ENCODE results near the gene CSTF1. TPM values are rescaled to one million over a fixed set of nuclear protein-coding genes. Genes with fewer than 3 reads are reported as not detected.

CSTF1 gene
- total RNA-seq, 1 experiment from 2014 or later, result 44.5 TPM

DNA sequence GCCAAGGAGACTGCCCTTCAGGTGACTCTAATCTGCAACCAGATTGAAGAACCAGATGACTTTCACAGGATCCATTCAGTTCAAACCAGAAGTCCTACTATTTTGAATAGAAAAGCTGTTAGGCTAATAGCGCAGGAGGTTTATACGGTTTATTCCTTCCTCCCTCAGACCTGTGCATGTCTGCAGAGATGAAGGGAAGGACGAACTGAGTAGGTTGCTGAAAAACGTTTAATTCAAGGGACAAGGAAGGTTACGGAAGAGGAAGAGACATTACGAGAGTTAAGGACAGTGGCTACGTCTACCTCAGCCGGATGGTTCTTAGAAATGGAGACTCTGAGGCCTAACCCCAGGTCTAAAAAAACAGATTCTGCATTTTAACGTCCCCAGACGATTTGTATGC lies 1.4 kb upstream of the CSTF1 start:
- Histone ChIP-seq H3K4me2 (ENCODE audit: low read length) (peak overlapping the region; percentile 89), H3K36me3 (ENCODE audit: control insufficient read depth in 1 of 2, insufficient read depth in 2 of 2, low read length in 2 of 2) (peaks cover 24 to 32% of the 10 kb centered on the region in 2 experiments), H3K27me3 (ENCODE audit: insufficient read depth, low read length) (no peaks in the 10 kb centered on the region), H3K9me3 (ENCODE audit: control insufficient read depth in 1 of 2, insufficient read depth in 1 of 2, low read depth in 1 of 2, low read length in 2 of 2) (no peaks in the 10 kb centered on the region), H3K9ac (ENCODE audit: low read length) (peak overlapping the region; percentile 100), H3K79me2 (ENCODE audit: insufficient read depth, low read length) (peaks cover 96% of the 10 kb centered on the region), H4K20me1 (ENCODE audit: insufficient read depth) (no peaks in the 10 kb centered on the region), H3K4me3 (replicated peaks in 1 of 2; ENCODE audit: low read depth in 1 of 2, low read length in 2 of 2) (peak overlapping the region; percentile 87 to 98), H3K4me1 (ENCODE audit: control insufficient read depth in 1 of 2, insufficient read depth in 2 of 2, low read length in 2 of 2) (peaks cover 11 to 16% of the 10 kb centered on the region in 2 experiments; a peak in 3 of 4 replicates), H3K9me2 (ENCODE audit: insufficient read depth) (no peaks in the 10 kb centered on the region), H3K27ac (ENCODE audit: low read depth, low read length) (peak overlapping the region; percentile 96), H2AFZ (ENCODE audit: low read depth, low read length, poor library complexity, severe bottlenecking) (no peak overlapping the region)
- ATAC-seq, result no peak
- ChIA-PET RAD21 (ENCODE audit: low non-redundant PET in 1 of 2, low total read pairs in 2 of 2, uncharacterized antibody in 2 of 2, unreplicated experiment in 2 of 2) (no interaction called here), CTCF (no interaction called here), POLR2A (interaction anchor here (1.5 kb wide), 1 partner anchor 16 kb away, joined by 4 read pairs; no protein-coding TSS in a partner anchor)
- no peak for DNase-seq (ENCODE audit: low read depth, low spot score)
- TSS peak; percentile 89 for BruUV-seq (replicated peaks)
- intact Hi-C loops (cut with micrococcal nuclease), result loop anchor here (5.0 kb wide), 2 partner anchors 76 to 961 kb away; partner anchors contain the start of genes RAE1 and RTF2
- TF ChIP-seq EZH2 (IDR thresholded peaks at IDR 0.05), result no peak

DNA sequence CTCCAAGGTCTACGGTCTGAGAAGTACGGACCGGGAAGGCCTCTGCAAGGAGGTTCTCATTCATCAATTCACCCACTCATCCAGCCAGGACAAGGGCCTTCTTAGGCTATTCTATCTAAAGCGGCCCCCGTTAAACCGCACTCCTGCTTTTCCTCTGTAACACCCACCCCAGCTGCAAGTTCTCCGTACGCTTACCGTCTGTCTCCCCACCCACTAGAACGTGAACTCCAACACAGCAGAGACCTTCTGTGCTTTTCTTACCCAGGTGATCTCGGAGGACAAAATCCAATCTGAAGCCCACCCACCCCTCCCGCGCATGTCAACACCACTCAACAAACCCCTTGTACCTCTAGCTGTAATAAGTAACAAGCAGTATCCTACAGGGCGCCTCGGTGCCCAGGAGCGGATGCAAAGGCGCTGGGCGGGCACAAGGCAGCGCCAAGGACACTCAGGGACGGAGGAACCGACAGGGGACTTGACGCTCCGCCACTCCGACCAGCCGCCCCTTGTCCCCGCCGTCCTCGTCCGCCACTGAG lies 781 bp upstream of the CSTF1 start:
- Histone ChIP-seq H3K4me3 (replicated peaks in 1 of 2; ENCODE audit: low read depth in 1 of 2, low read length in 2 of 2) (peak overlapping the region; percentile 87 to 98), H2AFZ (ENCODE audit: low read depth, low read length, poor library complexity, severe bottlenecking) (no peak overlapping the region), H3K9me3 (ENCODE audit: control insufficient read depth in 1 of 2, insufficient read depth in 1 of 2, low read depth in 1 of 2, low read length in 2 of 2) (no peaks in the 10 kb centered on the region), H3K9ac (ENCODE audit: low read length) (peak overlapping the region; percentile 100), H3K4me2 (ENCODE audit: low read length) (peak overlapping the region; percentile 89), H3K36me3 (ENCODE audit: control insufficient read depth in 1 of 2, insufficient read depth in 2 of 2, low read length in 2 of 2) (peaks cover 22 to 35% of the 10 kb centered on the region in 2 experiments), H3K9me2 (ENCODE audit: insufficient read depth) (no peaks in the 10 kb centered on the region), H4K20me1 (ENCODE audit: insufficient read depth) (no peaks in the 10 kb centered on the region), H3K4me1 (ENCODE audit: control insufficient read depth in 1 of 2, insufficient read depth in 2 of 2, low read length in 2 of 2) (peaks cover 11 to 16% of the 10 kb centered on the region in 2 experiments; a peak in 3 of 4 replicates), H3K79me2 (ENCODE audit: insufficient read depth, low read length) (peaks cover 96% of the 10 kb centered on the region), H3K27ac (ENCODE audit: low read depth, low read length) (peak overlapping the region; percentile 96), H3K27me3 (ENCODE audit: insufficient read depth, low read length) (no peaks in the 10 kb centered on the region)
- ATAC-seq (peak; percentile 62), DNase-seq (ENCODE audit: low read depth, low spot score) (no peak)
- intact Hi-C loops (cut with micrococcal nuclease), result loop anchor here (5.0 kb wide), 2 partner anchors 76 to 961 kb away; partner anchors contain the start of genes RAE1 and RTF2
- TF ChIP-seq SP1 (IDR thresholded peaks at IDR 0.05; ENCODE audit: low read depth) (no peak), POLR2A (IDR thresholded peaks at IDR 0.05; ENCODE audit: borderline replicate concordance, extremely low read depth, insufficient read depth, insufficient read length) (no peak), TCF7L2 (IDR thresholded peaks at IDR 0.05; ENCODE audit: borderline replicate concordance, extremely low read depth, insufficient read depth, insufficient read length) (no peak), EZH2 (IDR thresholded peaks at IDR 0.05) (no peak), POLR2AphosphoS5 (IDR thresholded peaks at IDR 0.05; ENCODE audit: low read depth, low read length) (no peak), ZFX (IDR thresholded peaks at IDR 0.05) (0 out of 2 replicates have a peak, but pooled peaks have one; percentile 2)
- TF ChIP-seq, protein P1, sequence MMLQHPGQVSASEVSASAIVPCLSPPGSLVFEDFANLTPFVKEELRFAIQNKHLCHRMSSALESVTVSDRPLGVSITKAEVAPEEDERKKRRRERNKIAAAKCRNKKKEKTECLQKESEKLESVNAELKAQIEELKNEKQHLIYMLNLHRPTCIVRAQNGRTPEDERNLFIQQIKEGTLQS (IDR thresholded peaks at IDR 0.05), result no peak
- TF ChIP-seq, protein P2, sequence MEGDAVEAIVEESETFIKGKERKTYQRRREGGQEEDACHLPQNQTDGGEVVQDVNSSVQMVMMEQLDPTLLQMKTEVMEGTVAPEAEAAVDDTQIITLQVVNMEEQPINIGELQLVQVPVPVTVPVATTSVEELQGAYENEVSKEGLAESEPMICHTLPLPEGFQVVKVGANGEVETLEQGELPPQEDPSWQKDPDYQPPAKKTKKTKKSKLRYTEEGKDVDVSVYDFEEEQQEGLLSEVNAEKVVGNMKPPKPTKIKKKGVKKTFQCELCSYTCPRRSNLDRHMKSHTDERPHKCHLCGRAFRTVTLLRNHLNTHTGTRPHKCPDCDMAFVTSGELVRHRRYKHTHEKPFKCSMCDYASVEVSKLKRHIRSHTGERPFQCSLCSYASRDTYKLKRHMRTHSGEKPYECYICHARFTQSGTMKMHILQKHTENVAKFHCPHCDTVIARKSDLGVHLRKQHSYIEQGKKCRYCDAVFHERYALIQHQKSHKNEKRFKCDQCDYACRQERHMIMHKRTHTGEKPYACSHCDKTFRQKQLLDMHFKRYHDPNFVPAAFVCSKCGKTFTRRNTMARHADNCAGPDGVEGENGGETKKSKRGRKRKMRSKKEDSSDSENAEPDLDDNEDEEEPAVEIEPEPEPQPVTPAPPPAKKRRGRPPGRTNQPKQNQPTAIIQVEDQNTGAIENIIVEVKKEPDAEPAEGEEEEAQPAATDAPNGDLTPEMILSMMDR (IDR thresholded peaks at IDR 0.05 in 2 of 3, conservative IDR thresholded peaks at IDR 0.05 in 1 of 3; ENCODE audit: borderline replicate concordance in 1 of 3, insufficient read depth in 1 of 3, low read depth in 2 of 3, low read length in 2 of 3), result no peak
- CTCF ChIA-PET, result interaction anchor here (0.8 kb wide), 1 partner anchor 33 kb away, joined by 5 read pairs; the partner anchor contains the start of gene FAM210B
- BruUV-seq (replicated peaks), result no TSS peak
- POLR2A ChIA-PET, result interaction anchor here (0.6 to 1.5 kb wide), 5 partner anchors 11 to 71 kb away, joined by 3 to 8 read pairs (median 5); partner anchors contain the start of gene FAM210B
- RAD21 ChIA-PET (ENCODE audit: low non-redundant PET in 1 of 2, low total read pairs in 2 of 2, uncharacterized antibody in 2 of 2, unreplicated experiment in 2 of 2), result no interaction called here
